GM12878 (cell line): ENCODE measurements around the gene CTNNA2. TPM values are rescaled to one million over a fixed set of nuclear protein-coding genes. Genes with fewer than 3 reads are reported as not detected.

Source experiments
- ATAC-seq: fragments of 200-7000 bp; cut with Tn5 transposase; 3 replicates; pipeline ENCODE4 v1.9.1; 2020; ENCODE audit warnings: mild to moderate bottlenecking, moderate library complexity
- BruUV-seq: library from RNA; stranded (reverse); fragments of 400-500 nt; replicated peaks from 2 replicates; lab custom pipeline; 2021; lab: Mats Ljungman, UMichigan
- CTCF ChIA-PET: fragments of 300-600 bp; sonication (Branson Sonifier 250); formaldehyde crosslinking; extraction: SDS; loops from one replicate; lab custom pipeline; 2021; ENCODE audit warnings: inconsistent platforms; lab: Yijun Ruan, JAX
- POLR2A ChIA-PET: fragments of 350-600 bp; formaldehyde crosslinking; extraction: SDS; loops from one replicate; lab custom pipeline; 2021; ENCODE audit warnings: inconsistent platforms; lab: Charles Lee
- RAD21 ChIA-PET: fragments of 300-600 bp; sonication (Branson Sonifier 250); formaldehyde crosslinking; loops from one replicate; lab custom pipeline; 2023; ENCODE audit warnings: antibody characterized with exemption; ENCODE audit not compliant: unreplicated experiment; lab: Charles Lee
- SMC1A ChIA-PET: fragments of 300-600 bp; sonication (Branson Sonifier 250); formaldehyde crosslinking; loops from one replicate; lab custom pipeline; 2023; ENCODE audit not compliant: unreplicated experiment, uncharacterized antibody; lab: Charles Lee
- DNase-seq: peaks from one replicate; pipeline ENCODE4 v3.0.0-alpha.2; 2011; ENCODE audit warnings: low read depth, low spot score
- FAIRE-seq: peaks from 3 replicates; lab custom pipeline; 2011; peaks lifted over from hg19 to GRCh38; lab: Jason Lieb, UNC
- H2AFZ ChIP-seq: 2 replicates; pipeline ENCODE4 v1.6.0; 2011; ENCODE audit warnings: low read depth, low read length, control low read depth; ENCODE audit not compliant: control insufficient read depth
- H3K27ac ChIP-seq: 2 replicates; pipeline ENCODE4 v1.5.1; 2011; ENCODE audit warnings: control low read depth; ENCODE audit not compliant: control insufficient read depth, insufficient read depth
- H3K27me3 ChIP-seq, 2 experiments: replicated peaks in 1 of 2; 2 replicates each; pipeline versions ENCODE4 v1.6.0 to v1.6.1; 2011; ENCODE audit warnings: low read length in 1 of 2; ENCODE audit not compliant: control insufficient read depth in 2 of 2, insufficient read depth in 2 of 2
- H3K36me3 ChIP-seq, 2 experiments: 2 replicates each; pipeline ENCODE4 v1.5.1; 2011; ENCODE audit warnings: low read length in 1 of 2; ENCODE audit not compliant: control insufficient read depth in 2 of 2, insufficient read depth in 2 of 2
- H3K4me1 ChIP-seq: 2 replicates; pipeline ENCODE4 v1.6.1; 2011; ENCODE audit warnings: mild to moderate bottlenecking, low read length, moderate library complexity, mixed read lengths; ENCODE audit not compliant: control insufficient read depth, insufficient read depth
- H3K4me2 ChIP-seq: 2 replicates; pipeline ENCODE4 v1.6.0; 2011; ENCODE audit warnings: control low read depth; ENCODE audit not compliant: control insufficient read depth, insufficient read depth
- H3K4me3 ChIP-seq: fragments of 200-600 bp; sonication (generic); 2 replicates; pipeline ENCODE4 v1.5.1; 2016
- H3K79me2 ChIP-seq: 2 replicates; pipeline ENCODE4 v1.6.0; 2011; ENCODE audit warnings: low read length; ENCODE audit not compliant: control insufficient read depth, insufficient read depth
- H3K9ac ChIP-seq: 2 replicates; pipeline ENCODE4 v1.8.0; 2011; ENCODE audit warnings: low read length, control low read depth, mixed read lengths; ENCODE audit not compliant: control insufficient read depth, insufficient read depth
- H3K9me3 ChIP-seq: replicated peaks from 3 replicates; pipeline ENCODE4 v1.5.1; 2011; ENCODE audit warnings: mild to moderate bottlenecking, low read length; ENCODE audit not compliant: control insufficient read depth, insufficient read depth
- H4K20me1 ChIP-seq: 2 replicates; pipeline ENCODE4 v1.6.0; 2011; ENCODE audit not compliant: control insufficient read depth, insufficient read depth
- BCL11A ChIP-seq: IDR thresholded peaks from 2 replicates; pipeline ENCODE4 v1.6.1; 2011; ENCODE audit warnings: low read depth, low read length
- JUNB ChIP-seq: IDR thresholded peaks from 2 replicates; pipeline ENCODE4 v1.6.1; 2016; ENCODE audit warnings: antibody characterized with exemption, mild to moderate bottlenecking
- NR2F1 ChIP-seq: fragments of 450-650 bp; conservative IDR thresholded peaks from 2 replicates; pipeline ENCODE4 v1.6.1; 2017; ENCODE audit warnings: mild to moderate bottlenecking
- POLR2AphosphoS5 ChIP-seq: IDR thresholded peaks from 2 replicates; pipeline ENCODE4 v1.6.1; 2011; ENCODE audit warnings: mild to moderate bottlenecking, low read length, inconsistent platforms
- RBBP5 ChIP-seq: fragments of 200-600 bp; sonication (generic); conservative IDR thresholded peaks from 2 replicates; pipeline ENCODE4 v1.6.1; 2016
- SIX5 ChIP-seq: IDR thresholded peaks from 2 replicates; pipeline ENCODE4 v1.6.1; 2011; ENCODE audit warnings: mild to moderate bottlenecking, low read depth, low read length, moderate library complexity; ENCODE audit not compliant: severe bottlenecking
- SMAD5 ChIP-seq: IDR thresholded peaks from 2 replicates; pipeline ENCODE4 v1.6.1; 2016; ENCODE audit warnings: antibody characterized with exemption, low read depth
- TCF3 ChIP-seq: IDR thresholded peaks from 2 replicates; pipeline ENCODE4 v1.6.1; 2012; ENCODE audit warnings: low read depth, mild to moderate bottlenecking, low read length, borderline replicate concordance; ENCODE audit not compliant: insufficient read depth
- whole genome bisulfite sequencing: methylation state at CpG from one replicate; pipeline ENCODE4 v1.1.6; 2016; ENCODE audit warnings: low lambda C conversion rate; ENCODE audit not compliant: insufficient replicate concordance, insufficient coverage; ENCODE audit errors: missing lambda C conversion rate; 5-methylcytosine and 5-hydroxymethylcytosine counted together
- in situ Hi-C: fragments of 300-500 bp; cut with MboI; formaldehyde crosslinking; loops from 9 replicates; pipeline ENCODE4 v1.14.3; 2018; ENCODE audit warnings: mixed read lengths
- intact Hi-C: fragments of 100-400 bp; cut with micrococcal nuclease; formaldehyde crosslinking; loops from one replicate; pipeline ENCODE4 v1.14.2; 2022; ENCODE audit not compliant: unreplicated experiment
- polyA plus RNA-seq, 11 experiments: library from polyadenylated mRNA; depleted of rRNA in 4 of 11; unstranded in 6 of 11; stranded (reverse) in 5 of 11; fragments of >200 nt; fragmentation: Nextera tagmentation in 4 of 11; fragmentation: Illumina TruSeq in 1 of 11; extraction: Ambion mirVana in 4 of 11; extraction: Trizol in 1 of 11; gene quantifications; 1 replicate in 1 of 11; 2 replicates in 10 of 11; pipeline versions ENCODE4 v1.2.1 to v1.2.3, GENCODE V29; 2011 to 2016; ENCODE audit warnings: inconsistent platforms in 2 of 11, missing spikeins in 2 of 11, low read depth in 1 of 11
- total RNA-seq, 4 experiments: library from RNA; depleted of rRNA in 3 of 4; stranded (reverse); fragments of >200 nt in 3 of 4; fragmentation: Illumina TruSeq in 1 of 4; extraction: Trizol in 1 of 4; gene quantifications; 2 replicates each; pipeline versions ENCODE4 v1.2.1 to v1.2.3, GENCODE V29; 2013 to 2021
- TF ChIP-seq, protein P1 (sequence below): IDR thresholded peaks from 2 replicates; pipeline ENCODE4 v1.6.1; 2012; ENCODE audit warnings: improper control_type of control experiment, low read depth, low read length; ENCODE audit not compliant: insufficient replicate concordance
- TF ChIP-seq, protein P2 (sequence below), 3 experiments: IDR thresholded peaks in 2 of 3; conservative IDR thresholded peaks in 1 of 3; 2 replicates each; pipeline ENCODE4 v1.5.1; 2011; ENCODE audit warnings: low read depth in 3 of 3, low read length in 3 of 3, mild to moderate bottlenecking in 3 of 3, control low read depth in 2 of 3, moderate library complexity in 2 of 3, inconsistent platforms in 1 of 3, mixed read lengths in 1 of 3; ENCODE audit not compliant: control insufficient read depth in 2 of 3, insufficient read depth in 1 of 3; ENCODE audit errors: extremely low read depth in 1 of 3
- TF ChIP-seq, protein P3 (sequence below): fragments of 450-650 bp; IDR thresholded peaks from 2 replicates; pipeline ENCODE4 v1.6.1; 2017; ENCODE audit warnings: low read depth, mild to moderate bottlenecking, moderate library complexity
- TF ChIP-seq, protein P4 (sequence below): fragments of 450-650 bp; formaldehyde crosslinking; IDR thresholded peaks from 2 replicates; pipeline ENCODE4 v1.4.0; 2022; ENCODE audit warnings: mild to moderate bottlenecking, moderate library complexity

CTNNA2 gene
- total and polyA plus RNA-seq, 10 of the 15 experiments (the other 5 are each of a cell fraction or from before 2014, with no cell fraction given) = 2.4 to 36.2 (median 6.6) TPM

DNA sequence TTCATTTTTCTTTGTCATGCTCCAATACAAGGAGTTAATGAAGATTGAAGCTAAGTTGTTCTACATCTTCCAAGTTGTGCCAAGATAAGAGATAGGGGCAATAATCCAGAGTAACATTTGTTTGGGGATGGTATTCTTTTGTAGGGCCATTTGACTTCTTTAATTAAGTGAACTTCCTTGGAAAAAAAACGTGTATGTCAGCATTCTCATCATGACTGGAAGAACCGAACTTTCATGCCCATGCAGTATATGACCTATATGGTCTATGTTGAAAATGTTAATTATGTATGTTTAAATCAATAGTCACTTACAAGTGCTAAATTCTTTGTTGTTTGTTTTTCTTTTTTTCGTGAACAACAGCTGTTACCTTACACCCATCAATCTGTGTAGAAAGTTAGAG is 1111.2 kb downstream of the CTNNA2 start:
- POLR2A ChIA-PET = no interaction called here
- Histone ChIP-seq H3K9me3 (no peaks in the 10 kb centered on the region; the same call in 2 of the 3 replicates), H3K36me3 (no peaks in the 10 kb centered on the region), H3K79me2 (no peaks in the 10 kb centered on the region), H3K27me3 (no peaks in the 10 kb centered on the region), H3K27ac (no peak overlapping the region), H4K20me1 (no peaks in the 10 kb centered on the region), H3K4me1 (no peaks in the 10 kb centered on the region), H3K4me3 (no peak overlapping the region), H3K4me2 (no peak overlapping the region), H2AFZ (no peak overlapping the region), H3K9ac (no peak overlapping the region)
- TF ChIP-seq JUNB (no peak), BCL11A (no peak), RBBP5 (no peak), SMAD5 (no peak), TCF3 (no peak), POLR2AphosphoS5 (no peak), SIX5 (no peak), NR2F1 (no peak)
- TF ChIP-seq, protein P1, sequence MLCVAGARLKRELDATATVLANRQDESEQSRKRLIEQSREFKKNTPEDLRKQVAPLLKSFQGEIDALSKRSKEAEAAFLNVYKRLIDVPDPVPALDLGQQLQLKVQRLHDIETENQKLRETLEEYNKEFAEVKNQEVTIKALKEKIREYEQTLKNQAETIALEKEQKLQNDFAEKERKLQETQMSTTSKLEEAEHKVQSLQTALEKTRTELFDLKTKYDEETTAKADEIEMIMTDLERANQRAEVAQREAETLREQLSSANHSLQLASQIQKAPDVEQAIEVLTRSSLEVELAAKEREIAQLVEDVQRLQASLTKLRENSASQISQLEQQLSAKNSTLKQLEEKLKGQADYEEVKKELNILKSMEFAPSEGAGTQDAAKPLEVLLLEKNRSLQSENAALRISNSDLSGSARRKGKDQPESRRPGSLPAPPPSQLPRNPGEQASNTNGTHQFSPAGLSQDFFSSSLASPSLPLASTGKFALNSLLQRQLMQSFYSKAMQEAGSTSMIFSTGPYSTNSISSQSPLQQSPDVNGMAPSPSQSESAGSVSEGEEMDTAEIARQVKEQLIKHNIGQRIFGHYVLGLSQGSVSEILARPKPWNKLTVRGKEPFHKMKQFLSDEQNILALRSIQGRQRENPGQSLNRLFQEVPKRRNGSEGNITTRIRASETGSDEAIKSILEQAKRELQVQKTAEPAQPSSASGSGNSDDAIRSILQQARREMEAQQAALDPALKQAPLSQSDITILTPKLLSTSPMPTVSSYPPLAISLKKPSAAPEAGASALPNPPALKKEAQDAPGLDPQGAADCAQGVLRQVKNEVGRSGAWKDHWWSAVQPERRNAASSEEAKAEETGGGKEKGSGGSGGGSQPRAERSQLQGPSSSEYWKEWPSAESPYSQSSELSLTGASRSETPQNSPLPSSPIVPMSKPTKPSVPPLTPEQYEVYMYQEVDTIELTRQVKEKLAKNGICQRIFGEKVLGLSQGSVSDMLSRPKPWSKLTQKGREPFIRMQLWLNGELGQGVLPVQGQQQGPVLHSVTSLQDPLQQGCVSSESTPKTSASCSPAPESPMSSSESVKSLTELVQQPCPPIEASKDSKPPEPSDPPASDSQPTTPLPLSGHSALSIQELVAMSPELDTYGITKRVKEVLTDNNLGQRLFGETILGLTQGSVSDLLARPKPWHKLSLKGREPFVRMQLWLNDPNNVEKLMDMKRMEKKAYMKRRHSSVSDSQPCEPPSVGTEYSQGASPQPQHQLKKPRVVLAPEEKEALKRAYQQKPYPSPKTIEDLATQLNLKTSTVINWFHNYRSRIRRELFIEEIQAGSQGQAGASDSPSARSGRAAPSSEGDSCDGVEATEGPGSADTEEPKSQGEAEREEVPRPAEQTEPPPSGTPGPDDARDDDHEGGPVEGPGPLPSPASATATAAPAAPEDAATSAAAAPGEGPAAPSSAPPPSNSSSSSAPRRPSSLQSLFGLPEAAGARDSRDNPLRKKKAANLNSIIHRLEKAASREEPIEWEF = no peak
- TF ChIP-seq, protein P2, sequence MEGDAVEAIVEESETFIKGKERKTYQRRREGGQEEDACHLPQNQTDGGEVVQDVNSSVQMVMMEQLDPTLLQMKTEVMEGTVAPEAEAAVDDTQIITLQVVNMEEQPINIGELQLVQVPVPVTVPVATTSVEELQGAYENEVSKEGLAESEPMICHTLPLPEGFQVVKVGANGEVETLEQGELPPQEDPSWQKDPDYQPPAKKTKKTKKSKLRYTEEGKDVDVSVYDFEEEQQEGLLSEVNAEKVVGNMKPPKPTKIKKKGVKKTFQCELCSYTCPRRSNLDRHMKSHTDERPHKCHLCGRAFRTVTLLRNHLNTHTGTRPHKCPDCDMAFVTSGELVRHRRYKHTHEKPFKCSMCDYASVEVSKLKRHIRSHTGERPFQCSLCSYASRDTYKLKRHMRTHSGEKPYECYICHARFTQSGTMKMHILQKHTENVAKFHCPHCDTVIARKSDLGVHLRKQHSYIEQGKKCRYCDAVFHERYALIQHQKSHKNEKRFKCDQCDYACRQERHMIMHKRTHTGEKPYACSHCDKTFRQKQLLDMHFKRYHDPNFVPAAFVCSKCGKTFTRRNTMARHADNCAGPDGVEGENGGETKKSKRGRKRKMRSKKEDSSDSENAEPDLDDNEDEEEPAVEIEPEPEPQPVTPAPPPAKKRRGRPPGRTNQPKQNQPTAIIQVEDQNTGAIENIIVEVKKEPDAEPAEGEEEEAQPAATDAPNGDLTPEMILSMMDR (IDR thresholded peaks at IDR 0.05 in 2 of 3, conservative IDR thresholded peaks at IDR 0.05 in 1 of 3; ENCODE audit: control insufficient read depth in 2 of 3, extremely low read depth in 1 of 3, insufficient read depth in 1 of 3, low read depth in 3 of 3, low read length in 3 of 3) = no peak
- TF ChIP-seq, protein P3, sequence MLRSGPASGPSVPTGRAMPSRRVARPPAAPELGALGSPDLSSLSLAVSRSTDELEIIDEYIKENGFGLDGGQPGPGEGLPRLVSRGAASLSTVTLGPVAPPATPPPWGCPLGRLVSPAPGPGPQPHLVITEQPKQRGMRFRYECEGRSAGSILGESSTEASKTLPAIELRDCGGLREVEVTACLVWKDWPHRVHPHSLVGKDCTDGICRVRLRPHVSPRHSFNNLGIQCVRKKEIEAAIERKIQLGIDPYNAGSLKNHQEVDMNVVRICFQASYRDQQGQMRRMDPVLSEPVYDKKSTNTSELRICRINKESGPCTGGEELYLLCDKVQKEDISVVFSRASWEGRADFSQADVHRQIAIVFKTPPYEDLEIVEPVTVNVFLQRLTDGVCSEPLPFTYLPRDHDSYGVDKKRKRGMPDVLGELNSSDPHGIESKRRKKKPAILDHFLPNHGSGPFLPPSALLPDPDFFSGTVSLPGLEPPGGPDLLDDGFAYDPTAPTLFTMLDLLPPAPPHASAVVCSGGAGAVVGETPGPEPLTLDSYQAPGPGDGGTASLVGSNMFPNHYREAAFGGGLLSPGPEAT = no peak
- TF ChIP-seq, protein P4, sequence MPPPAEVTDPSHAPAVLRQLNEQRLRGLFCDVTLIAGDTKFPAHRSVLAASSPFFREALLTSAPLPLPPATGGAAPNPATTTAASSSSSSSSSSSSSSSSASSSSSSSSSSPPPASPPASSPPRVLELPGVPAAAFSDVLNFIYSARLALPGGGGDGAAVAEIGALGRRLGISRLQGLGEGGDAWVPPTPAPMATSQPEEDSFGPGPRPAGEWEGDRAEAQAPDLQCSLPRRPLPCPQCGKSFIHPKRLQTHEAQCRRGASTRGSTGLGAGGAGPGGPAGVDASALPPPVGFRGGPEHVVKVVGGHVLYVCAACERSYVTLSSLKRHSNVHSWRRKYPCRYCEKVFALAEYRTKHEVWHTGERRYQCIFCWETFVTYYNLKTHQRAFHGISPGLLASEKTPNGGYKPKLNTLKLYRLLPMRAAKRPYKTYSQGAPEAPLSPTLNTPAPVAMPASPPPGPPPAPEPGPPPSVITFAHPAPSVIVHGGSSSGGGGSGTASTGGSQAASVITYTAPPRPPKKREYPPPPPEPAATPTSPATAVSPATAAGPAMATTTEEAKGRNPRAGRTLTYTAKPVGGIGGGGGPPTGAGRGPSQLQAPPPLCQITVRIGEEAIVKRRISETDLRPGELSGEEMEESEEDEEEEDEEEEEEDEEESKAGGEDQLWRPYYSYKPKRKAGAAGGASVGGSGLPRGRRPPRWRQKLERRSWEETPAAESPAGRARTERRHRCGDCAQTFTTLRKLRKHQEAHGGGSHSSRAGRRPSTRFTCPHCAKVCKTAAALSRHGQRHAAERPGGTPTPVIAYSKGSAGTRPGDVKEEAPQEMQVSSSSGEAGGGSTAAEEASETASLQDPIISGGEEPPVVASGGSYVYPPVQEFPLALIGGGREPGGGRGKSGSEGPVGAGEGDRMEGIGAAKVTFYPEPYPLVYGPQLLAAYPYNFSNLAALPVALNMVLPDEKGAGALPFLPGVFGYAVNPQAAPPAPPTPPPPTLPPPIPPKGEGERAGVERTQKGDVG (CRISPR knock-in tag) = no peak
- in situ Hi-C loops (no loop called here), intact Hi-C loops (no loop called here)
- RAD21 ChIA-PET = no interaction called here
- WGBS = 17% methylated on average over 3 of the region's 3 CpGs
- no TSS peak for BruUV-seq
- DNase-seq (no peak), FAIRE-seq (no peak), ATAC-seq (no peak)
- CTCF ChIA-PET = no interaction called here
- SMC1A ChIA-PET = interaction anchor here (1.2 kb wide), 1 partner anchor 24 kb away, joined by 3 read pairs; no protein-coding TSS in a partner anchor
